WTC11 (cell line): ENCODE data around the gene SLC25A51.

Experiments used
- EMX1 ChIP-seq: fragments of 250-450 bp; sonication (Bioruptor Pico); IDR thresholded peaks from 2 replicates; pipeline ENCODE4 v1.8.0; 2021; ENCODE audit warnings: mild to moderate bottlenecking
- MYBL2 ChIP-seq: sonication (generic); formaldehyde crosslinking; IDR thresholded peaks from 2 replicates; pipeline ENCODE4 v1.8.1; 2023; ENCODE audit warnings: mild to moderate bottlenecking, moderate library complexity, missing genetic modification reagents
- TF ChIP-seq, protein P1 (sequence below): sonication (generic); formaldehyde crosslinking; IDR thresholded peaks from 2 replicates; pipeline ENCODE4 v1.8.0; 2022; ENCODE audit warnings: mild to moderate bottlenecking, missing genetic modification reagents
- TF ChIP-seq, protein P2 (sequence below): fragments of 200-600 bp; IDR thresholded peaks from 2 replicates; pipeline ENCODE4 v1.8.0; 2022; ENCODE audit warnings: antibody characterized with exemption
- TF ChIP-seq, protein P3 (sequence below): fragments of 250-450 bp; sonication (Bioruptor Pico); IDR thresholded peaks from 2 replicates; pipeline ENCODE4 v1.9.0; 2021; ENCODE audit warnings: mild to moderate bottlenecking

DNA sequence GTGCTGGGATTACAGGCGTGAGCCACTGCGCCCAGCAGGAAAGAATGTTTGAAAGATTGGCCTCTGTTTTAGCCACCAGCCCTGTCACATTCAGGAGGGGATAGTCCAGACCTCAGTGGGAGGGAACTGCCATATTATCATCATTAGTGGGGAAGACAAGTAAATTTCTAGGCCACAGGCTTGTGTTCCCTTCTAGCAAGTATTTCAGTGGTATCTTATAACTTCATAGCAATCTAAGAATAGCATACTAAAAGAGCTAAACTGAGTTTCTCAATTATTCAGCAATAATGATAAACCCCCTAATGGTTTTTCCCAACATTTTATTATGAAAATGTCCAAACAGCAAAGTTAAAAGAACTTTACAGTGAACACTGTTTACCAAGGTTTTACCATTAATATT, 30.0 kb downstream of the SLC25A51 start:
- TF ChIP-seq EMX1 (CRISPR knock-in tag) (no peak), MYBL2 (no peak)
- TF ChIP-seq, protein P1, sequence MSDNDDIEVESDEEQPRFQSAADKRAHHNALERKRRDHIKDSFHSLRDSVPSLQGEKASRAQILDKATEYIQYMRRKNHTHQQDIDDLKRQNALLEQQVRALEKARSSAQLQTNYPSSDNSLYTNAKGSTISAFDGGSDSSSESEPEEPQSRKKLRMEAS (CRISPR knock-in tag): no peak
- TF ChIP-seq, protein P2, sequence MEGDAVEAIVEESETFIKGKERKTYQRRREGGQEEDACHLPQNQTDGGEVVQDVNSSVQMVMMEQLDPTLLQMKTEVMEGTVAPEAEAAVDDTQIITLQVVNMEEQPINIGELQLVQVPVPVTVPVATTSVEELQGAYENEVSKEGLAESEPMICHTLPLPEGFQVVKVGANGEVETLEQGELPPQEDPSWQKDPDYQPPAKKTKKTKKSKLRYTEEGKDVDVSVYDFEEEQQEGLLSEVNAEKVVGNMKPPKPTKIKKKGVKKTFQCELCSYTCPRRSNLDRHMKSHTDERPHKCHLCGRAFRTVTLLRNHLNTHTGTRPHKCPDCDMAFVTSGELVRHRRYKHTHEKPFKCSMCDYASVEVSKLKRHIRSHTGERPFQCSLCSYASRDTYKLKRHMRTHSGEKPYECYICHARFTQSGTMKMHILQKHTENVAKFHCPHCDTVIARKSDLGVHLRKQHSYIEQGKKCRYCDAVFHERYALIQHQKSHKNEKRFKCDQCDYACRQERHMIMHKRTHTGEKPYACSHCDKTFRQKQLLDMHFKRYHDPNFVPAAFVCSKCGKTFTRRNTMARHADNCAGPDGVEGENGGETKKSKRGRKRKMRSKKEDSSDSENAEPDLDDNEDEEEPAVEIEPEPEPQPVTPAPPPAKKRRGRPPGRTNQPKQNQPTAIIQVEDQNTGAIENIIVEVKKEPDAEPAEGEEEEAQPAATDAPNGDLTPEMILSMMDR: no peak
- TF ChIP-seq, protein P3, sequence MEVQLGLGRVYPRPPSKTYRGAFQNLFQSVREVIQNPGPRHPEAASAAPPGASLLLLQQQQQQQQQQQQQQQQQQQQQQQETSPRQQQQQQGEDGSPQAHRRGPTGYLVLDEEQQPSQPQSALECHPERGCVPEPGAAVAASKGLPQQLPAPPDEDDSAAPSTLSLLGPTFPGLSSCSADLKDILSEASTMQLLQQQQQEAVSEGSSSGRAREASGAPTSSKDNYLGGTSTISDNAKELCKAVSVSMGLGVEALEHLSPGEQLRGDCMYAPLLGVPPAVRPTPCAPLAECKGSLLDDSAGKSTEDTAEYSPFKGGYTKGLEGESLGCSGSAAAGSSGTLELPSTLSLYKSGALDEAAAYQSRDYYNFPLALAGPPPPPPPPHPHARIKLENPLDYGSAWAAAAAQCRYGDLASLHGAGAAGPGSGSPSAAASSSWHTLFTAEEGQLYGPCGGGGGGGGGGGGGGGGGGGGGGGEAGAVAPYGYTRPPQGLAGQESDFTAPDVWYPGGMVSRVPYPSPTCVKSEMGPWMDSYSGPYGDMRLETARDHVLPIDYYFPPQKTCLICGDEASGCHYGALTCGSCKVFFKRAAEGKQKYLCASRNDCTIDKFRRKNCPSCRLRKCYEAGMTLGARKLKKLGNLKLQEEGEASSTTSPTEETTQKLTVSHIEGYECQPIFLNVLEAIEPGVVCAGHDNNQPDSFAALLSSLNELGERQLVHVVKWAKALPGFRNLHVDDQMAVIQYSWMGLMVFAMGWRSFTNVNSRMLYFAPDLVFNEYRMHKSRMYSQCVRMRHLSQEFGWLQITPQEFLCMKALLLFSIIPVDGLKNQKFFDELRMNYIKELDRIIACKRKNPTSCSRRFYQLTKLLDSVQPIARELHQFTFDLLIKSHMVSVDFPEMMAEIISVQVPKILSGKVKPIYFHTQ (CRISPR knock-in tag): no peak
